ENCODE measurements around the gene RPL10.
"Not testable (repeated sequence)": the region's sequence is repeated elsewhere in the genome, so short reads cannot be mapped to it uniquely, and the experiment has no call there.

Gene RPL10

GRCh38 chrX:154378799-154379568 is 19.2 kb upstream of the RPL10 start, which contains the start of gene EMD:
Gene EMD (plus strand): TSS chrX:154379295. CDS start chrX:154379485, 190 bp downstream.
- peak; percentile 98 to 99 for DNase-seq

- no peak for DNase-seq
Measured at GRCh38 chrX:154379569-154379951, 18.6 kb upstream of the RPL10 start.

GRCh38 chrX:154380153-154380552 is 18.0 kb upstream of the RPL10 start:
- no peak for DNase-seq

GRCh38 chrX:154380787-154381186 is 17.4 kb upstream of the RPL10 start:
- DNase-seq: no peak

GRCh38 chrX:154381271-154381670 is 16.9 kb upstream of the RPL10 start:
- DNase-seq: no peak

GRCh38 chrX:154382483-154383069 is 15.6 kb upstream of the RPL10 start:
- DNase-seq: no peak

- DNase-seq: no peak
Measured at GRCh38 chrX:154383359-154384283, 14.6 kb upstream of the RPL10 start.

- no peak for DNase-seq
Measured at GRCh38 chrX:154384284-154384892, 13.8 kb upstream of the RPL10 start.

- not testable (repeated sequence) for DNase-seq
Measured at GRCh38 chrX:154388094-154388493, 10.1 kb upstream of the RPL10 start.

- not testable (repeated sequence) for DNase-seq
Measured at GRCh38 chrX:154388649-154389048, 9.5 kb upstream of the RPL10 start.

- peak in 1 of 2 donors; percentile 51 for DNase-seq
Measured at GRCh38 chrX:154389812-154390747, 8.1 kb upstream of the RPL10 start.

- not testable (repeated sequence) for DNase-seq
Measured at GRCh38 chrX:154396363-154396762, 1.8 kb upstream of the RPL10 start.

GRCh38 chrX:154396973-154397887 is 947 bp upstream of the RPL10 start:
- DNase-seq: peak; percentile 66

GRCh38 chrX:154398668-154399526 is 720 bp downstream of the RPL10 start:
- DNase-seq: peak; percentile 87 to 88

- DNase-seq: peak in 1 of 2 donors; percentile 50
Measured at GRCh38 chrX:154399527-154400368, 1.6 kb downstream of the RPL10 start.

- DNase-seq: not testable (repeated sequence)
Measured at GRCh38 chrX:154400369-154400817, 2.2 kb downstream of the RPL10 start.

- no peak for DNase-seq
Measured at GRCh38 chrX:154401045-154401799, 3.0 kb downstream of the RPL10 start.
